H9 (cell line): ENCODE measurements around the gene AGO3. TPM values are rescaled to one million over a fixed set of nuclear protein-coding genes. Genes with fewer than 3 reads are reported as not detected.

Experiments
- DNase-seq: peaks from one replicate; pipeline ENCODE4 v3.0.0-alpha.2; 2017
- H2AFZ ChIP-seq: one replicate; pipeline ENCODE4 v1.6.1; 2013; ENCODE audit warnings: mild to moderate bottlenecking, low read length, control low read depth, moderate library complexity
- H2AK5ac ChIP-seq: 2 replicates; pipeline ENCODE4 v1.6.1; 2013; ENCODE audit warnings: low read length, control low read depth, mixed read lengths; ENCODE audit not compliant: insufficient read length
- H2BK120ac ChIP-seq: one replicate; pipeline ENCODE4 v1.6.1; 2013; ENCODE audit warnings: low read depth, mild to moderate bottlenecking, low read length, control low read depth, inconsistent platforms; ENCODE audit not compliant: poor library complexity, severe bottlenecking
- H2BK12ac ChIP-seq: 2 replicates; pipeline ENCODE4 v1.6.1; 2013; ENCODE audit warnings: low read length, control low read depth, mixed read lengths, low read depth; ENCODE audit not compliant: insufficient read length
- H2BK15ac ChIP-seq: 2 replicates; pipeline ENCODE4 v1.6.1; 2013; ENCODE audit warnings: low read depth, low read length, control low read depth
- H2BK20ac ChIP-seq: one replicate; pipeline ENCODE4 v1.6.1; 2013; ENCODE audit warnings: low read depth, mild to moderate bottlenecking, low read length, control low read depth, inconsistent platforms; ENCODE audit not compliant: poor library complexity, severe bottlenecking
- H2BK5ac ChIP-seq: 2 replicates; pipeline ENCODE4 v1.6.1; 2013; ENCODE audit warnings: low read length, control low read depth, mixed read lengths; ENCODE audit not compliant: insufficient read length
- H3K14ac ChIP-seq: 2 replicates; pipeline ENCODE4 v1.6.1; 2013; ENCODE audit warnings: low read length, control low read depth; ENCODE audit not compliant: insufficient read depth
- H3K18ac ChIP-seq: 2 replicates; pipeline ENCODE4 v1.6.1; 2013; ENCODE audit warnings: low read depth, mild to moderate bottlenecking, mixed read lengths, low read length, control low read depth; ENCODE audit not compliant: insufficient read length
- H3K23ac ChIP-seq: 2 replicates; pipeline ENCODE4 v1.6.1; 2013; ENCODE audit warnings: low read length, control low read depth, mixed read lengths, low read depth; ENCODE audit not compliant: insufficient read length
- H3K23me2 ChIP-seq: 2 replicates; pipeline ENCODE4 v1.6.1; 2013; ENCODE audit warnings: low read depth, mild to moderate bottlenecking, mixed read lengths, low read length, control low read depth; ENCODE audit not compliant: insufficient read length, poor library complexity, severe bottlenecking
- H3K27ac ChIP-seq: 2 replicates; pipeline ENCODE4 v1.5.1; 2013; ENCODE audit warnings: low read length, control low read depth, mixed read lengths, low read depth; ENCODE audit not compliant: insufficient read length
- H3K27me3 ChIP-seq: 2 replicates; pipeline ENCODE4 v1.6.1; 2013; ENCODE audit warnings: low read length, control low read depth, inconsistent platforms; ENCODE audit not compliant: insufficient read depth
- H3K4ac ChIP-seq: 2 replicates; pipeline ENCODE4 v1.6.1; 2013; ENCODE audit warnings: low read depth, mild to moderate bottlenecking, control low read depth, inconsistent platforms, low read length, moderate library complexity
- H3K4me1 ChIP-seq: 2 replicates; pipeline ENCODE4 v1.6.1; 2013; ENCODE audit warnings: low read length, control low read depth, inconsistent platforms; ENCODE audit not compliant: insufficient read depth
- H3K4me2 ChIP-seq: 2 replicates; pipeline ENCODE4 v1.6.1; 2013; ENCODE audit warnings: low read length, control low read depth, mixed read lengths; ENCODE audit not compliant: insufficient read length, insufficient read depth
- H3K56ac ChIP-seq: 2 replicates; pipeline ENCODE4 v1.6.1; 2013; ENCODE audit warnings: low read depth, mild to moderate bottlenecking, mixed read lengths, low read length, control low read depth; ENCODE audit not compliant: insufficient read length
- H3K79me1 ChIP-seq: 2 replicates; pipeline ENCODE4 v1.6.1; 2013; ENCODE audit warnings: low read depth, mild to moderate bottlenecking, moderate library complexity, low read length, control low read depth, inconsistent platforms; ENCODE audit not compliant: insufficient read depth, poor library complexity, severe bottlenecking
- H3K79me2 ChIP-seq: 2 replicates; pipeline ENCODE4 v1.6.1; 2013; ENCODE audit warnings: low read length, control low read depth, inconsistent platforms; ENCODE audit not compliant: insufficient read depth
- H3K9ac ChIP-seq: 2 replicates; pipeline ENCODE4 v1.6.1; 2013; ENCODE audit warnings: low read length, control low read depth, mixed read lengths; ENCODE audit not compliant: insufficient read length; ENCODE audit errors: extremely low read depth
- H3K9me3 ChIP-seq: one replicate; pipeline ENCODE4 v1.6.1; 2013; ENCODE audit warnings: low read depth, low read length, inconsistent platforms; ENCODE audit not compliant: control insufficient read depth
- H3T11ph ChIP-seq: one replicate; pipeline ENCODE4 v1.6.1; 2013; ENCODE audit warnings: mild to moderate bottlenecking, low read length, control low read depth, inconsistent platforms
- H4K20me1 ChIP-seq: one replicate; pipeline ENCODE4 v1.6.1; 2013; ENCODE audit not compliant: control insufficient read depth, insufficient read length, insufficient read depth
- H4K5ac ChIP-seq: 2 replicates; pipeline ENCODE4 v1.6.1; 2013; ENCODE audit warnings: low read depth, mild to moderate bottlenecking, mixed read lengths, low read length, control low read depth; ENCODE audit not compliant: insufficient read length
- H4K8ac ChIP-seq: replicated peaks from 2 replicates; pipeline ENCODE4 v1.6.1; 2013; ENCODE audit warnings: low read length, control low read depth, mixed read lengths, low read depth; ENCODE audit not compliant: insufficient read length
- H4K91ac ChIP-seq: 2 replicates; pipeline ENCODE4 v1.6.1; 2013; ENCODE audit warnings: low read depth, mild to moderate bottlenecking, moderate library complexity, mixed read lengths, low read length, control low read depth; ENCODE audit not compliant: insufficient read length
- H3K27ac Mint-ChIP-seq, 3 experiments: 2 replicates in 2 of 3; 3 replicates in 1 of 3; pipeline ENCODE4 v1.8.0; 2020 to 2021; ENCODE audit warnings: mixed read lengths in 3 of 3, mild to moderate bottlenecking in 1 of 3, moderate library complexity in 1 of 3
- H3K27me3 Mint-ChIP-seq: 2 replicates; pipeline ENCODE4 v1.8.0; 2021; ENCODE audit warnings: low read depth, mild to moderate bottlenecking, moderate library complexity, mixed read lengths
- H3K36me3 Mint-ChIP-seq, 3 experiments: 2 replicates in 2 of 3; 3 replicates in 1 of 3; pipeline ENCODE4 v1.8.0; 2020 to 2021; ENCODE audit warnings: low read depth in 3 of 3, mixed read lengths in 3 of 3; ENCODE audit not compliant: insufficient read depth in 1 of 3
- H3K4me1 Mint-ChIP-seq, 2 experiments: 2 replicates each; pipeline ENCODE4 v1.8.0; 2020; ENCODE audit warnings: mixed read lengths in 2 of 2
- H3K4me3 Mint-ChIP-seq, 2 experiments: 2 replicates in 1 of 2; 3 replicates in 1 of 2; pipeline ENCODE4 v1.8.0; 2020 to 2021; ENCODE audit warnings: mild to moderate bottlenecking in 2 of 2, mixed read lengths in 2 of 2, moderate library complexity in 1 of 2
- H3K9me3 Mint-ChIP-seq, 2 experiments: 2 replicates in 1 of 2; 3 replicates in 1 of 2; pipeline ENCODE4 v1.8.0; 2020; ENCODE audit warnings: mild to moderate bottlenecking in 2 of 2, mixed read lengths in 2 of 2, moderate library complexity in 1 of 2
- CTCF ChIP-seq: fragments of 200-600 bp; sonication (generic); conservative IDR thresholded peaks from 3 replicates; pipeline ENCODE4 v1.8.0; 2021; ENCODE audit warnings: antibody characterized with exemption, mild to moderate bottlenecking
- WGBS: extraction: QIAGEN DNeasy Blood & Tissue Kit; methylation state at CpG from one replicate; pipeline ENCODE4 v1.1.7; 2013; ENCODE audit warnings: missing lambda C conversion rate, low lambda C conversion rate, mixed read lengths; ENCODE audit not compliant: insufficient read length; ENCODE audit errors: extremely low coverage; 5-methylcytosine and 5-hydroxymethylcytosine counted together
- total RNA-seq: library from RNA; stranded (reverse); gene quantifications from 2 replicates; pipeline ENCODE4 v1.2.1, GENCODE V29; 2021

Gene AGO3
- total RNA-seq, 1 experiment from 2014 or later, result 27.0 TPM

GRCh38 chr1:35901235-35901634 lies 29.7 kb upstream of the AGO3 start:
- H3K36me3 Mint-ChIP-seq, result peaks cover 36 to 93% (median 74%) of the 10 kb centered on the region in 3 experiments; a peak in 6 of 7 replicates
- H3K14ac ChIP-seq, result no peak overlapping the region
- no peak overlapping the region for H3K9ac ChIP-seq
- H2AFZ ChIP-seq, result no peak overlapping the region
- no peak overlapping the region for H3T11ph ChIP-seq
- WGBS, result no CpG with 5 or more reads among the region's 9 CpGs
- no peak overlapping the region for H3K4ac ChIP-seq
- peak overlapping the region in 1 of 3 experiments; percentile 54; a peak in 1 of 7 replicates for H3K27ac Mint-ChIP-seq
- no peak for DNase-seq
- H3K27me3 Mint-ChIP-seq, result no peaks in the 10 kb centered on the region
- no peak overlapping the region for H4K8ac ChIP-seq
- H3K27me3 ChIP-seq, result no peaks in the 10 kb centered on the region
- H3K23me2 ChIP-seq, result no peaks in the 10 kb centered on the region
- H3K9me3 ChIP-seq, result no peaks in the 10 kb centered on the region
- H2BK20ac ChIP-seq, result no peak overlapping the region
- H3K4me1 Mint-ChIP-seq, result no peaks in the 10 kb centered on the region
- no peak overlapping the region for H4K91ac ChIP-seq
- H2BK12ac ChIP-seq, result no peak overlapping the region
- H4K20me1 ChIP-seq, result no peaks in the 10 kb centered on the region
- H3K4me2 ChIP-seq, result no peak overlapping the region
- H3K56ac ChIP-seq, result no peak overlapping the region
- no peaks in the 10 kb centered on the region for H3K79me2 ChIP-seq
- H4K5ac ChIP-seq, result no peak overlapping the region
- no peak for TF ChIP-seq CTCF
- no peak overlapping the region for H3K23ac ChIP-seq
- H3K27ac ChIP-seq, result no peak overlapping the region
- no peaks in the 10 kb centered on the region for H3K4me1 ChIP-seq
- H3K18ac ChIP-seq, result no peak overlapping the region
- no peaks in the 10 kb centered on the region for H3K9me3 Mint-ChIP-seq
- H2AK5ac ChIP-seq, result no peak overlapping the region
- H2BK120ac ChIP-seq, result no peak overlapping the region
- H2BK5ac ChIP-seq, result no peak overlapping the region
- no peaks in the 10 kb centered on the region for H3K79me1 ChIP-seq
- H2BK15ac ChIP-seq, result no peak overlapping the region
- no peak overlapping the region for H3K4me3 Mint-ChIP-seq
